HCT116 (cell line): Measurements from ENCODE around the gene IFITM10.

Experiments used
- CBX3 ChIP-seq: IDR thresholded peaks from 2 replicates; pipeline ENCODE4 v1.6.1; 2012; ENCODE audit warnings: low read depth
- ELF1 ChIP-seq: IDR thresholded peaks from 2 replicates; pipeline ENCODE4 v1.6.1; 2012; ENCODE audit warnings: low read depth, borderline replicate concordance
- EZH2 ChIP-seq: fragments of 200-600 bp; sonication (generic); IDR thresholded peaks from 2 replicates; pipeline ENCODE4 v1.6.1; 2017; ENCODE audit warnings: antibody characterized with exemption, mixed run types
- FOSL1 ChIP-seq: IDR thresholded peaks from 2 replicates; pipeline ENCODE4 v1.6.1; 2012; ENCODE audit warnings: low read depth
- JUND ChIP-seq: IDR thresholded peaks from 2 replicates; pipeline ENCODE4 v1.6.1; 2012
- POLR2AphosphoS5 ChIP-seq: IDR thresholded peaks from 2 replicates; pipeline ENCODE4 v1.6.1; 2011; ENCODE audit warnings: mild to moderate bottlenecking, low read depth, low read length, moderate library complexity
- RAD21 ChIP-seq: IDR thresholded peaks from 2 replicates; pipeline ENCODE4 v1.6.1; 2012; ENCODE audit warnings: low read depth, mild to moderate bottlenecking
- REST ChIP-seq: IDR thresholded peaks from 2 replicates; pipeline ENCODE4 v1.6.1; 2012; ENCODE audit warnings: low read depth
- SRF ChIP-seq: IDR thresholded peaks from 2 replicates; pipeline ENCODE4 v1.6.1; 2012; ENCODE audit warnings: low read depth
- YY1 ChIP-seq: IDR thresholded peaks from 2 replicates; pipeline ENCODE4 v1.6.1; 2011; ENCODE audit warnings: low read length, low read depth, moderate library complexity, mild to moderate bottlenecking; ENCODE audit not compliant: insufficient replicate concordance; ENCODE audit errors: extremely low read depth
- ZNF274 ChIP-seq: fragments of 200-500 bp; sonication (Bioruptor generic); IDR thresholded peaks from 2 replicates; pipeline ENCODE4 v1.6.1; 2014; ENCODE audit warnings: mild to moderate bottlenecking, low read depth, low read length, inconsistent platforms
- TF ChIP-seq, protein P1 (sequence below), 3 experiments: fragments of 200-600 bp in 1 of 3; sonication (generic) in 1 of 3; IDR thresholded peaks in 2 of 3; conservative IDR thresholded peaks in 1 of 3; 2 replicates each; pipeline ENCODE4 v1.5.1; 2012 to 2017; ENCODE audit warnings: low read depth in 2 of 3, low read length in 2 of 3, antibody characterized with exemption in 1 of 3, borderline replicate concordance in 1 of 3, control low read depth in 1 of 3, mild to moderate bottlenecking in 1 of 3, mixed read lengths in 1 of 3, mixed run types in 1 of 3, moderate library complexity in 1 of 3; ENCODE audit not compliant: insufficient read depth in 1 of 3
- TF ChIP-seq, protein P2 (sequence below): IDR thresholded peaks from 2 replicates; pipeline ENCODE4 v1.6.1; 2011; ENCODE audit warnings: mild to moderate bottlenecking, low read length, moderate library complexity; ENCODE audit not compliant: insufficient replicate concordance; ENCODE audit errors: extremely low read depth
- TF ChIP-seq, protein P3 (sequence below): IDR thresholded peaks from 2 replicates; pipeline ENCODE4 v1.6.1; 2012

- TF ChIP-seq, protein P1, sequence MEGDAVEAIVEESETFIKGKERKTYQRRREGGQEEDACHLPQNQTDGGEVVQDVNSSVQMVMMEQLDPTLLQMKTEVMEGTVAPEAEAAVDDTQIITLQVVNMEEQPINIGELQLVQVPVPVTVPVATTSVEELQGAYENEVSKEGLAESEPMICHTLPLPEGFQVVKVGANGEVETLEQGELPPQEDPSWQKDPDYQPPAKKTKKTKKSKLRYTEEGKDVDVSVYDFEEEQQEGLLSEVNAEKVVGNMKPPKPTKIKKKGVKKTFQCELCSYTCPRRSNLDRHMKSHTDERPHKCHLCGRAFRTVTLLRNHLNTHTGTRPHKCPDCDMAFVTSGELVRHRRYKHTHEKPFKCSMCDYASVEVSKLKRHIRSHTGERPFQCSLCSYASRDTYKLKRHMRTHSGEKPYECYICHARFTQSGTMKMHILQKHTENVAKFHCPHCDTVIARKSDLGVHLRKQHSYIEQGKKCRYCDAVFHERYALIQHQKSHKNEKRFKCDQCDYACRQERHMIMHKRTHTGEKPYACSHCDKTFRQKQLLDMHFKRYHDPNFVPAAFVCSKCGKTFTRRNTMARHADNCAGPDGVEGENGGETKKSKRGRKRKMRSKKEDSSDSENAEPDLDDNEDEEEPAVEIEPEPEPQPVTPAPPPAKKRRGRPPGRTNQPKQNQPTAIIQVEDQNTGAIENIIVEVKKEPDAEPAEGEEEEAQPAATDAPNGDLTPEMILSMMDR (IDR thresholded peaks at IDR 0.05 in 2 of 3, conservative IDR thresholded peaks at IDR 0.05 in 1 of 3; ENCODE audit: borderline replicate concordance in 1 of 3, insufficient read depth in 1 of 3, low read depth in 2 of 3, low read length in 2 of 3) = no peak
- TF ChIP-seq, protein P2, sequence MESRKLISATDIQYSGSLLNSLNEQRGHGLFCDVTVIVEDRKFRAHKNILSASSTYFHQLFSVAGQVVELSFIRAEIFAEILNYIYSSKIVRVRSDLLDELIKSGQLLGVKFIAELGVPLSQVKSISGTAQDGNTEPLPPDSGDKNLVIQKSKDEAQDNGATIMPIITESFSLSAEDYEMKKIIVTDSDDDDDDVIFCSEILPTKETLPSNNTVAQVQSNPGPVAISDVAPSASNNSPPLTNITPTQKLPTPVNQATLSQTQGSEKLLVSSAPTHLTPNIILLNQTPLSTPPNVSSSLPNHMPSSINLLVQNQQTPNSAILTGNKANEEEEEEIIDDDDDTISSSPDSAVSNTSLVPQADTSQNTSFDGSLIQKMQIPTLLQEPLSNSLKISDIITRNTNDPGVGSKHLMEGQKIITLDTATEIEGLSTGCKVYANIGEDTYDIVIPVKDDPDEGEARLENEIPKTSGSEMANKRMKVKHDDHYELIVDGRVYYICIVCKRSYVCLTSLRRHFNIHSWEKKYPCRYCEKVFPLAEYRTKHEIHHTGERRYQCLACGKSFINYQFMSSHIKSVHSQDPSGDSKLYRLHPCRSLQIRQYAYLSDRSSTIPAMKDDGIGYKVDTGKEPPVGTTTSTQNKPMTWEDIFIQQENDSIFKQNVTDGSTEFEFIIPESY = no peak
- TF ChIP-seq, protein P3, sequence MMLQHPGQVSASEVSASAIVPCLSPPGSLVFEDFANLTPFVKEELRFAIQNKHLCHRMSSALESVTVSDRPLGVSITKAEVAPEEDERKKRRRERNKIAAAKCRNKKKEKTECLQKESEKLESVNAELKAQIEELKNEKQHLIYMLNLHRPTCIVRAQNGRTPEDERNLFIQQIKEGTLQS = no peak
- TF ChIP-seq CBX3 (no peak), REST (no peak), ZNF274 (no peak), YY1 (no peak), EZH2 (no peak), SRF (no peak), ELF1 (no peak), JUND (no peak), RAD21 (no peak), POLR2AphosphoS5 (no peak), FOSL1 (no peak)
These were observed 8.9 kb upstream of the IFITM10 start for GRCh38 chr11:1759151-1759850.
